HG03565 (cell line): ENCODE data around the gene DOCK3.

ENCODE experiments used
- ATAC-seq: cut with Tn5 transposase; IDR thresholded peaks from one replicate; pipeline ENCODE4 v1.9.1; 2021; ENCODE audit warnings: mild to moderate bottlenecking, moderate library complexity; ENCODE audit not compliant: unreplicated experiment

The DOCK3 gene

DNA sequence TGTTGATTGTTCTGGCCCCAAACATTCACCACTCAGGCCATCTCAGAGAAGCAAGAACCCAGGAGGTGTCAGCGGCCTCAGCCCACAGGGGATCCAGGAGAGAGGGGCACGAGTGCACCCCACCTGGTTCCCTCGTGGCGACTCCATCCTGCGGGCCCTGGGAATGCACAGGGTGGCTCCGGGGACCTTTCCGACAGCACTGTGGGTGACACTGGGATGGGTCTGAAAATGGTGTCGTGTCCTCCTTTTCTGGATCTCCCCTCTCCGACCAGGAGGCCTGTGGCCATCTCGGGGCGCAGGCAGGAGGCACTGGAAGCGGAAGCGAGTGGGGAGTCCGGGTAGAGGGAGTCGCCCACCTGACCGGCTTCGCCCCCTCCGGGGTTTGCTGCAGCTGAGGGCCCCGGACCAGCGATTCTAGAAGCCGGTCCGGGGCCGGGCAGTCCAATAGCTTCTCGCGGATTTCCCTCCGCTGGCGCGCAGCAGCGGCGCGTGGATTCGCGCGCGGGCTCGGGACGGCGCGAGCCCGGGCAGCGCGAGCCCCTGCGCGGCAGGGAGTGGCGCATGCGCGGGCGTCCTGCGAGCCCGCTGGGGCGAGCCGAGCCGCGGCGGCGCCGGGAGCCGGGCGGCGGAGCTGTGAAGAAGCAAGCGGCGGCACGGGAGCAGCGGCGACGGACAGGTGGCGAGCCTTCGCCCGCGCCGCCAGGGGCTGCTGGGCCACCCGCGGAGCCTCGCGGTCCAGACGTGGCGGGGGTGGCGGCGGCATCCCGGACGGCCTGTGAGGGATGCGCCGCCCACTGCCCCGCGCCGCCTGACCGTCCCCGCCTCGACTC, at the start of gene DOCK3:
Gene DOCK3 (plus strand): TSS at position 579 of the 830 bp plus-strand sequence. CDS start 337 bp downstream, outside the sequence.
- ATAC-seq = peak; percentile 41

- ATAC-seq = no peak
These were observed 49.2 kb upstream of the DOCK3 start for GRCh38 chr3:50625231-50626182.

DNA sequence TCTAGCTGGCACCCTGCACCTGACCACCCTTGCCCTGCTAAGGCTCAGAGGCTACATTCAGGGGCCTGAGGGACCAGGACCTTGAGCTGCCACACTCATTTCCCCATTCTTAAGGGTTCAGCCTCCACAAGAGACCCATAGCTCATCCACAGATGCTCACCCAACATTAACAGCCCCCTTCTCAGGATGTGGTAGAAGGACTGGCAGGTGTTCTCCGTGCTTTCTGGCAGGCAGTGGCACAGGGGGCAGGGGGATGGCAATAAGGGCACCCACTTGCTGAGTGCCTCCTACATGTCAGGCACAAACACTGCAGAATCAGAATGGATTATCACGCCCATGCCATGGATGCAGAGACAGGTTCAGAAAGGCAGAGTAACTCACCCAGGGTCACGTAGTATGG, 48.3 kb upstream of the DOCK3 start:
- no peak for ATAC-seq

DNA sequence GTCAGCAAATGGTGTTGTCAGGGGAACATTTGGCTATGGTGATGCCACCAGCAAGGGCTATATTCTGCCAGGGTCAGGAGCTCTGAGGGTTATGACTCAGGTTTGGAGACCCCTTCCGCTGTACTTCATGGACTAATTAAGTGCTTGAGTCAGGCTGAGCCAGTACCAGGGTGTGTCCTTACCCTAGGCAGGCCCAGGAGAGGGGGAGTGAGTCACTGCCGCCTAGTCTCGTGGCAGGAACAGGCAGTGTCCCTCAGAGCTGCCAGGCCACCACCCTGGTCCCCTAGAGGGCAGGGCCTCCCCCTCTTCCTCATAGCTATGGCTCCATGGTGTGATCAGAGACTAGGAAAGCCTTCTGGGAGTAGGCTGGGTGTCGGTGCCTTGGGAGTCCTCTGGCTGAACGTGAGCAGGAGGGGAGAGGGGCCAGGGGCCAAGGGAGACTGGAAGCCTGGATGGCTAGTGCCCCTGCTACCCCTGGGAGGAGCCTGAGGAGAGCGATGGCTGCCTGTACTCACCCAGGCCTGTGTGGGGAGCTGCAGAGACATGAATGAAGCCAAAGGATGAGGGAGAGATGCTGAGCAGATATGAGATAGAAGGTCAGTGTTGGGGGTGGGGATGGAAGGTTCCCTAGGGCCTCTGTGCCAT, 47.2 kb upstream of the DOCK3 start:
- ATAC-seq = no peak

DNA sequence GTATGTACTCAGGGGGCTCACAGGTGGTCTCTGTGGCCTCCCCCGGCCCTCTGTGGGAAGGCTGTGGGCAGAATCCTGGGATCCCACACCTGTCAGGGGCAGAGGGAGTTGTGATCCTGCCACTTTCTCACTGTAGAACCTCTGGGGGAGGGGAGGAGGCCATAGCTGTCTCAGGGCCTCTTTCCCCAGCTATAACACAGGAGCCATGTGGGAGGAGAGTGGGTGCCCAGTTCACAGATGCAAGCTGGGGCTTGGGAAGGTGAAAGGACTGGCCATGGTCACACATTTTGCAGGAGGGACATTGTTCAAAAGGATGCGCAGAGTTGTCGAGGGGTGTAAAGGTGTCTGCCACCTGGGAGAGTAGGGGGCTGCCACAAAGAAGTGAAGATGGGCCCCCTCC, 46.1 kb upstream of the DOCK3 start:
- ATAC-seq = no peak

- ATAC-seq = no peak
These were observed 44.3 kb upstream of the DOCK3 start for GRCh38 chr3:50630394-50630793.

- no peak for ATAC-seq
These were observed 43.9 kb upstream of the DOCK3 start for GRCh38 chr3:50630877-50631276.

DNA sequence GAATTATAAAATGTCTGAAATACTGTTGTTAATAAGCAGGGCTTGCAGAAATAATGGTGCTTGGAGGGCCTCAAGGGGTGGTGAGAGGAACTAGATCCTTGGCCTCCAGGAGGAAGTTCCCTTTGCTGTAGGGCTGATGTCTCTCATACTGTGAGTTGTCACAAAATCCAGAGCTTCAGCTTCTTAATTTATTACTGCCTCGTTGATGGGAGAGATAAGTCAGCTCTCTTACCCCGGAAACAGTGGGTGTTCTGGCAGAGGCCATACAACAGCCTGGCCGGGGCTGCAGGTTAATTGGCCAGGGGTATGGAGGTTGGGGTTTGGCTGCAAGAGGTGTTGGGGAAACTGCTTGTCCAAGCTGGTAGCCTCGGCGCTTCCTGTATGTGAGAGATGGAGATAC, 42.3 kb upstream of the DOCK3 start:
- no peak for ATAC-seq

GRCh38 chr3:50633230-50633790, 41.4 kb upstream of the DOCK3 start:
- ATAC-seq = no peak

GRCh38 chr3:50635066-50635465, 39.7 kb upstream of the DOCK3 start:
- ATAC-seq = no peak

GRCh38 chr3:50637011-50637410, 37.7 kb upstream of the DOCK3 start:
- no peak for ATAC-seq

DNA sequence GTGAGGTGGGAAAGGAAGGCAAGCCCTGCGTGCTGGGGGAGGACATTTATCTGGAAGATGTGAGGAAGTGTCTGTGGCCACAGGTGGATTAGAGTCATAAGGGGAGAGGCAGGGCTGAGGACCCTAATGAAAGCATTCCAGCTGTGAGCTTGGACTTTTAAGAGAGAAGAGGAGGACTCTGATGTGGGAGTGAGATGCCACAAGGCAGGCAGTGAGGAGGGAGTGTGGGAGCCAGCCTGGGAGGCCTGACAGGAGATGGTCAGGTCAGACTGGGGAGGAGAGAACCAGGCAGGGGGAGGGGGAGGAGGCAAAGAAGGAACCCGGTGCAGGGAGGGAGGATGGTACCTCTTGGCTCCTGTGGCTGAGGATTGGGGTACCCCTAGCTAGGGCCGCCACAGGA, 36.8 kb upstream of the DOCK3 start:
- ATAC-seq = no peak

DNA sequence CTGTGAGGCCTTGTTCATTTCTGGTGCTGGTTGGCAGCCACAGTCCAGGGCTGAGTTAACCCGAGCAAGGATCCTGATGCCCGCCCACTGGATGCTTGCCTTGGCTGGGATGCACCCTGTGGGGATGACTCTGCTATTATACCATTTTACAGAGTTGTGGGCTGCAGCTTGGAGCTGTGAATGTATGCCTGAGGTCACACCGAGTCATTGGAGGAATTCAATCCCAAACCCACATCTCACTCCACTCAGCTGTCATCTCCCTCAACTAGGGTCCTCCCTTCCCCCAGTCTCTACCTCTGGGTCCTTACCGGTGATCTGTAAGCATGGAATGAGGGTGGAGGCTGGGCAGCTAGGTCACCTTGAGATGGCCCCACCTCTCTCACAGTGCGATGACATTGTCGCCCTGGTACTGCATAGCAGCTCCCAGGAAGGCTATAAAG, 35.7 kb upstream of the DOCK3 start:
- no peak for ATAC-seq

DNA sequence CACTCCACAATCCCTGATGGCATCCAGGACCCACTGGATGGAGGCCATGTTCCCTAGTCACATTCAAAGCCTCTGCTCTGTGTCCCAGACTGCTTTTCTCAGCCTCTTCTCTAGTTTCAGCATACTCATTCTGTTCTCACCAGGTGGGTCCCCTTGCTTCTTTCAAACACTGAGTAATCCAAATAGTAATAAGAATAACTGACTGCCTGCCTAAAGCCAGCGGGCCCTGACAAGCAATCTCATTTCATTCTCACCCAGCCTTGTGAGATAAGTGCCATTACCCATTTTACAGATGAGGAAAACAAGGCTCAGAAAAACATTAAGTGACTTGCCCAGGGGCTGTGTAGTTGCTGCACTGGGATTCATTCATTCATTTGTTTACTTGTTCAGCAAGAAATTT, 32.3 kb upstream of the DOCK3 start:
- no peak for ATAC-seq

GRCh38 chr3:50644561-50644960, 30.2 kb upstream of the DOCK3 start:
- no peak for ATAC-seq

DNA sequence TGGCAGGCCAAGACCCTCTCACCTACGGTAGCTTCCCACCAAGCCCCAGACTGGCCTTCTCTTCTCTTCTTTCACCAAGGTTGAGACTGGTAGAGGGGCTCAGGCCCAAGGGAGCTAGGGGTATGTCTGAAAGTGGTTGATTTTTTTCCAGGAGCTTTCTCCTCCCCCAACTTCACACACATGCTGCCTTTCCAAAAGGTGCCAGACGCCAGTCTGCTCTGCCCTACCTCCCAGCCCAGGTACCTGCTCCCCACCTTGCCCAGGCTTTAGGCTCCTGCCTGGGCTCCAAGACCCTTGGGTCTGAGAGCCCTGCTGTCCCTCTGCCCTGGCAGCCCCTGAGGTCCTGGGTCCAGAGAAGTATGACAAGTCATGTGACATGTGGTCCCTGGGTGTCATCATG, 29.3 kb upstream of the DOCK3 start:
- ATAC-seq = no peak

GRCh38 chr3:50648313-50648712, 26.4 kb upstream of the DOCK3 start:
- ATAC-seq = no peak

- no peak for ATAC-seq
These were observed 25.8 kb upstream of the DOCK3 start for GRCh38 chr3:50648944-50649343.

GRCh38 chr3:50649451-50649931, 25.2 kb upstream of the DOCK3 start:
- ATAC-seq = no peak

DNA sequence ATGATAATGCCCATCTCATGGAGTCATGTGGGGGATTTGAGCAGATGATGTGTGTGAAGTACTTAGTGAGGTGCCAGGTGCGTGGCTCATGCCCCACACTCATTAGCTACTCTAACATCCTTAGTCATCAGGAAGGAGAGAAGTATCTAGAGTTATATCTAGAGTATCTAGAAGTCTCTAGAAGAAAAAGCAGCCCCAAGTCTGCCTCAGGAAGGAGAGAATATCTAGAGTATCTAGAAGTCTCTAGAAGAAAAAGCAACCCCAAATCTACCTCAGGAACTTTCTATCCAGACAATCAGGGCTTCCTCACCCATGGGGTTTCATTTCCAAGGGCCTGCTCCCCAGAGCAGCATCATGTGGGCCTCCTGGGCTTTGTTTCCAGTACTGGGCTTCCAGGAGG, 24.7 kb upstream of the DOCK3 start:
- ATAC-seq = no peak

DNA sequence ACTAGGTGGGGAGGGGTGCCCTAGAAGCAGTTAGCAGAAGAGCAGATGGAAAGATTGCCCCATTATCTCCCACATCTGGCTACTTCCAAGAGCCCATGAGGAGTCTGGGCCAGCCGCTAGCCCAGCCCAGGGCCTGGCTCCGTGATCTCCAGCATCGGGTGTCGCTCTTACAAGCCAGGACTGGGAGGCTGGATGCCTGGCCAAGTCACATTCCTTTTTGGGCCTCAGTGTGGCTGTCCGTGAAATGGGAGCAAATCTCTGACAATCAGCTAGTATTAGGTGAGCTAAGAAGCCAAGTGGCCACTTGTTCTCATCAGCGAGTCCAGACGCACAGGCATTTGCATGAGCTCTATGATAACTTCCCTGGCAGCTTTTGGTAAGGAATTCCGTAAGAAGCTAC, 23.3 kb upstream of the DOCK3 start:
- ATAC-seq = no peak
